ENCODE data around the gene SUN1. TPM values are rescaled to one million over a fixed set of nuclear protein-coding genes. Genes with fewer than 3 reads are reported as not detected.
"Not testable (repeated sequence)": the region's sequence is repeated elsewhere in the genome, so short reads cannot be mapped to it uniquely, and the experiment has no call there.

Gene SUN1
- total RNA-seq, 1 donor from 2014 or later: 111 TPM

- H3K36me3 ChIP-seq: peaks cover 4% of the 10 kb centered on the region
- peak overlapping the region; percentile 19 for H3K4me3 ChIP-seq
- intact Hi-C loops (cut with DNase I): no loop called here
- peaks cover 27% of the 10 kb centered on the region for H3K4me1 ChIP-seq
- DNase-seq: peak; percentile 44
- TF ChIP-seq CTCF (IDR thresholded peaks at IDR 0.05): no peak
- no peak for ATAC-seq
- no peaks in the 10 kb centered on the region for H3K9me3 ChIP-seq
- H3K27ac ChIP-seq: peak overlapping the region; percentile 31
- no peaks in the 10 kb centered on the region for H3K27me3 ChIP-seq (ENCODE audit: low read depth)
These were observed 89.5 kb downstream of the SUN1 start for GRCh38 chr7:921581-922333.

- H3K27ac ChIP-seq: peak overlapping the region; percentile 73
- no peaks in the 10 kb centered on the region for H3K9me3 ChIP-seq
- intact Hi-C loops (cut with DNase I): no loop called here
- DNase-seq (peak; percentile 42), ATAC-seq (no peak)
- H3K4me1 ChIP-seq: peaks cover 27% of the 10 kb centered on the region
- peaks cover 4% of the 10 kb centered on the region for H3K36me3 ChIP-seq
- no peak for TF ChIP-seq CTCF (IDR thresholded peaks at IDR 0.05)
- no peaks in the 10 kb centered on the region for H3K27me3 ChIP-seq (ENCODE audit: low read depth)
- peak overlapping the region; percentile 36 for H3K4me3 ChIP-seq
These were observed 90.2 kb downstream of the SUN1 start for GRCh38 chr7:922334-923107.

- peaks cover under 1% of the 10 kb centered on the region for H3K36me3 ChIP-seq
- H3K9me3 ChIP-seq: no peaks in the 10 kb centered on the region
- intact Hi-C loops (cut with DNase I): no loop called here
- peak overlapping the region; percentile 73 for H3K27ac ChIP-seq
- ATAC-seq: peak; percentile 69 to 80
- peak overlapping the region; percentile 36 for H3K4me3 ChIP-seq
- no peaks in the 10 kb centered on the region for H3K27me3 ChIP-seq (ENCODE audit: low read depth)
- peaks cover 27% of the 10 kb centered on the region for H3K4me1 ChIP-seq
- peak; percentile 85 for DNase-seq
- TF ChIP-seq CTCF (IDR thresholded peaks at IDR 0.05): no peak
These were observed 91.1 kb downstream of the SUN1 start for GRCh38 chr7:923108-924041.

- H3K27ac ChIP-seq; intact Hi-C loops (cut with DNase I); H3K9me3 ChIP-seq; H3K36me3 ChIP-seq; H3K4me3 ChIP-seq; ATAC-seq; H3K27me3 ChIP-seq (ENCODE audit: low read depth): not testable (repeated sequence)
- peaks cover 27% of the 10 kb centered on the region for H3K4me1 ChIP-seq
- DNase-seq: peak; percentile 46
These were observed 91.8 kb downstream of the SUN1 start for GRCh38 chr7:924042-924441.

Other genes with a start within 250 kb of the SUN1 start
- gene DNAAF5, start 105.8 kb upstream of the SUN1 start, total RNA-seq: 22.4 TPM
- gene PRKAR1B, start 105.2 kb upstream of the SUN1 start, total RNA-seq: 16.8 TPM
- 31.7 TPM for gene GET4, start 44.1 kb downstream of the SUN1 start, total RNA-seq
- gene ADAP1, start 122.2 kb downstream of the SUN1 start, total RNA-seq: 33.9 TPM
- 12.9 TPM for gene COX19, start 143.1 kb downstream of the SUN1 start, total RNA-seq
- not detected for gene CYP2W1, start 150.7 kb downstream of the SUN1 start, total RNA-seq
- gene GPR146, start 212.1 kb downstream of the SUN1 start, total RNA-seq: 44.8 TPM